Activated CD4-positive, alpha-beta T cell treated with anti-CD3 and anti-CD28 coated beads, Interleukin-2, amount 50 U/mL, for 24 hours (primary cell): Measurements from ENCODE around the gene HTRA3.

Experiments
- DNase-seq, 2 donors: peaks; one replicate each; pipeline ENCODE4 v3.0.0-alpha.2; 2020; ENCODE audit warnings: low read depth in 1 of 2, low spot score in 1 of 2

HTRA3 gene

GRCh38 chr4:8352368-8353157 is 83.0 kb downstream of the HTRA3 start:
- no peak for DNase-seq

- no peak for DNase-seq
Observed at GRCh38 chr4:8353158-8353669, 83.7 kb downstream of the HTRA3 start.

- no peak for DNase-seq
Observed at GRCh38 chr4:8353912-8354453, 84.4 kb downstream of the HTRA3 start.

GRCh38 chr4:8355306-8355705 is 85.8 kb downstream of the HTRA3 start:
- no peak for DNase-seq

GRCh38 chr4:8355864-8356565 is 86.5 kb downstream of the HTRA3 start:
- no peak for DNase-seq
